Hepatocyte (in vitro differentiated cells): Measurements from ENCODE around the gene TANC1.

Source experiments
- EZH2phosphoT487 ChIP-seq: fragments of 200-600 bp; sonication (generic); IDR thresholded peaks from one replicate; pipeline ENCODE4 v1.6.1; 2018; ENCODE audit warnings: antibody characterized with exemption, mild to moderate bottlenecking, low read depth, moderate library complexity; ENCODE audit not compliant: unreplicated experiment, severe bottlenecking
- TF ChIP-seq, protein P1 (sequence below): fragments of 200-600 bp; sonication (generic); IDR thresholded peaks from 2 replicates; pipeline ENCODE4 v1.5.1; 2016; ENCODE audit warnings: antibody characterized with exemption, mild to moderate bottlenecking; ENCODE audit not compliant: poor library complexity

DNA sequence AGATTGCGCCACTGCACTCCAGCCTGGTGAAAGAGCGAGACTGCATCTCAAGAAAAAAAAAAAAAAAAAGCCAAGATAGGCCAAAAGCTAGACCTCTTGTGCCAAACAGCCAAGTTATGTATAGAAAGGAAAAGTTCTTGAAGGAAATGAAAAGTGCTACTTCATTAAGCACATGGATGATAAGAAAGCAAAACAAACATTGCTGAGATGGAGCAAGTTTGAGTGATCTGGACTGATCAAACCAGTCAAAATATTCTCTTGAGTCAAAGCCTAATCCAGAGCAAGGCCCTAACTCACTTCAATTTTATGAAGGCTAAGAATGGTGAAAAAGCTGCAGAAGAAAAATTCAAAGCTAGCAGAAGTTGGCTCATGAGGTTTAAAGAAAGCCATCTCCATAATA is 28.1 kb upstream of the TANC1 start:
- TF ChIP-seq, protein P1, sequence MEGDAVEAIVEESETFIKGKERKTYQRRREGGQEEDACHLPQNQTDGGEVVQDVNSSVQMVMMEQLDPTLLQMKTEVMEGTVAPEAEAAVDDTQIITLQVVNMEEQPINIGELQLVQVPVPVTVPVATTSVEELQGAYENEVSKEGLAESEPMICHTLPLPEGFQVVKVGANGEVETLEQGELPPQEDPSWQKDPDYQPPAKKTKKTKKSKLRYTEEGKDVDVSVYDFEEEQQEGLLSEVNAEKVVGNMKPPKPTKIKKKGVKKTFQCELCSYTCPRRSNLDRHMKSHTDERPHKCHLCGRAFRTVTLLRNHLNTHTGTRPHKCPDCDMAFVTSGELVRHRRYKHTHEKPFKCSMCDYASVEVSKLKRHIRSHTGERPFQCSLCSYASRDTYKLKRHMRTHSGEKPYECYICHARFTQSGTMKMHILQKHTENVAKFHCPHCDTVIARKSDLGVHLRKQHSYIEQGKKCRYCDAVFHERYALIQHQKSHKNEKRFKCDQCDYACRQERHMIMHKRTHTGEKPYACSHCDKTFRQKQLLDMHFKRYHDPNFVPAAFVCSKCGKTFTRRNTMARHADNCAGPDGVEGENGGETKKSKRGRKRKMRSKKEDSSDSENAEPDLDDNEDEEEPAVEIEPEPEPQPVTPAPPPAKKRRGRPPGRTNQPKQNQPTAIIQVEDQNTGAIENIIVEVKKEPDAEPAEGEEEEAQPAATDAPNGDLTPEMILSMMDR, result no peak
- no peak for TF ChIP-seq EZH2phosphoT487
